ENCODE data around the gene RHBDL1.

RHBDL1 gene

DNA sequence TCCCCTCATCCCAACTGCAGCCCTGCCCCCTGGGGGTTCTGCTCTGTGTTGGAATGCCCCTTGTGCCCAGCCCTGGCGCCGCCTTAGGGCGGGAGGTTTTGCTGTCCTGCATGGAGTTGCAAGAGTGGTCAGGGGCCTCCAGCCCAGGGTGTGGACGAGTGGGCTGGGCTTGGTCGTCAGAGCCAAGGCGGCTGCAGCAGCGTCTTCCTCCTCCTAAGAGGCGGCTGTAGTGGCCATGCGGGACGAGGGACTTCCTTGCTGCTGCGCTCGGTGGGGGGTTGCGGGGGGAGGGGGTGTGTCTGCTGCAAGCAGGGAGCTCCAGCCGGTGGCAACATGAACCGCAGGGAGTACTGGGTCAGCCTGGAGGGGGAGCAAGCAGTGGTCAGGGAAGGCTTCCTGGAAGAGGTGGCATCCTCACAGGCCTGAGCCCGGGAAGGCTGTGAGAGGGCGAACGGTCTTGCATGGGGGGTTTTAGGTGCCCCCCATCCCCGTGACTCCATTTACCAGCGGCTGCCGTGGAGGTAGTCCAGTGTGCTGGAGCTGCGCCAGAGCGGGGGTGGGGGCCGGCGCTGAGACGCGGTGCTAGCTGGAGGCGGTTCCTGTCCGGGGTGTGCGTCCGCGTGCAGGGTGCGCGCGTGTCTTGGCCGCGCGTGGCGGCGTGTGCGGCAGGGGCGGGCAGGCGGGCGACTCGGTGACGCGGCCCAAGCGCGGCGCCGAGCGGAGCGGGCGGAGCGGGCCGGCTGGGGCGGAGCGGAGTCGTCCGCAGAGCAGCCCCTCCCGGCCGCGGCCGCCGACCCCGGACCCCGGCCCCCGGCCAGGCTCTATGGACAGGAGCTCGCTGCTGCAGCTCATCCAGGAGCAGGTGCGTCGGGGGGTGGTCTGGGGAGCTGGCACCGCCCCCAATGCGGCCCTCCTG, at the start of gene RHBDL1:
RHBDL1 (plus strand) TSS at position 704 of the 916 bp plus-strand sequence; CDS start at position 824, 120 bp downstream.
- DNase-seq (ENCODE audit: low read depth): no peak

DNA sequence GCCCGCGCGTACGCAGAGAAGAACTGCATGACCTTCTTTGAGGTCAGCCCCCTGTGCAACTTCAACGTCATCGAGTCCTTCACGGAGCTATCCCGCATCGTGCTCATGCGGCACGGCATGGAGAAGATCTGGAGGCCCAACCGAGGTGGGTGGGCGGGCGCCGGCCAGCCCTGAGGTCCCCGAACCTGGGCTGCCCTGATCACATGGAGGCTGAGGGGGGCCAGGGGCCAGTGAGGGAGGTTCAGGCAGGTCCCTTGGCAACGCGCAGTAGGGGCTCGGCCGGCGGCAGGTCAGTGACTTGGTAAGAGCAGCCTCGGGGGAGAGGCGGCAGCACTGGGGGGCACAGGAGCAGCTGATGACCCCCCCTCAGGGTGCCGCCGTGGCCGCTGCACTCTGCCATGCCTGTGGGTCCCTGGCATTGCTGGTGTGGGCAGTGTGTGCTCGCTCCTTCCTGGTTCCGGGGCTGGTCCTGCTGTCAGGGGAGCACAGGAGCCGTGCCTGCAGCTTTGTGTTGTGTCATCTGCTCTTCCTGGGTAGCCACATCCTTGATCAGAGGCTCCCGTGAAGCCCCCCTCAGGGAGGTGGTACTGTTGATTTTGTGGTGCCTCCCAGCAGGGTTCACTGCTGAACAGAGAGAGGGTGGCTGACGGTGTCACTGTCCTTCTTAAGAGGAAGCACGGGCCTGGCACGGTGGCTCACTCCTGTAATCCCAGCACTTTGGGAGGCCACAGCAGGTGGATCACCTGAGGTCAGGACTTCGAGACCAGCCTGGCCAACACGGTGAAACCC, 49.3 kb upstream of the RHBDL1 start:
- no peak for DNase-seq (ENCODE audit: low read depth)

DNA sequence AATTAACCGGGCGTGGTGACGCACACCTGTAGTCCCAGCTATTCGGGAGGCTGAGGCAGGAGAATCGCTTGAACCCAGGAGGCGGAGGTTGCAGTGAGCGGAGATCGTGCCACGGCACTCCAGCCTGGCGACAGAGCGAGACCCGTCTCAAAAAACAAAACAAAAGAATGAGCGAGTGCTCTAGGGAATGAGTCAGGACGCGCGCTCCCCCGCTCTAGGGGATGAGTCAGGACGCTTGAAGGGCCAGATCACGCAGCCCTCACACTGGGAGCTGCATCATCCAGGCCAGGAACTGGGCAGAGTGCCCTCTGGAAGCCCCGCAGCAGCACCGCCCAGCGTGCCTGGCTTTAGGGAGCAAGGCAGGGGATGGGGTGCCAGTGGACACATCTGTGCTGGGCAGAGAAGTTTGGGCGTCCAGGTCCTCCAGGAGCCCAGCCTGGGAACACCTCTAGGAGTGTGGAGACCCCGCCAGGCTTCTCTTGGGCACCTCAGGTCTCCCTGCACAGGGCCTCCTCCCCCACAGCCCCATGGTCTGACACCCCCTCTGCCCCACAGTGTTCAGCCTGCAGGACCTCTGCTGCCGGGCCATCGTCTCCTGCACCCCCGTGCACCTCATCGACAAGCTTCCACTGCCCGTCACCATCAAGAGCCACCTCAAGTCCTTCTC, 48.6 kb upstream of the RHBDL1 start:
- DNase-seq (ENCODE audit: low read depth): peak; percentile 68

DNA sequence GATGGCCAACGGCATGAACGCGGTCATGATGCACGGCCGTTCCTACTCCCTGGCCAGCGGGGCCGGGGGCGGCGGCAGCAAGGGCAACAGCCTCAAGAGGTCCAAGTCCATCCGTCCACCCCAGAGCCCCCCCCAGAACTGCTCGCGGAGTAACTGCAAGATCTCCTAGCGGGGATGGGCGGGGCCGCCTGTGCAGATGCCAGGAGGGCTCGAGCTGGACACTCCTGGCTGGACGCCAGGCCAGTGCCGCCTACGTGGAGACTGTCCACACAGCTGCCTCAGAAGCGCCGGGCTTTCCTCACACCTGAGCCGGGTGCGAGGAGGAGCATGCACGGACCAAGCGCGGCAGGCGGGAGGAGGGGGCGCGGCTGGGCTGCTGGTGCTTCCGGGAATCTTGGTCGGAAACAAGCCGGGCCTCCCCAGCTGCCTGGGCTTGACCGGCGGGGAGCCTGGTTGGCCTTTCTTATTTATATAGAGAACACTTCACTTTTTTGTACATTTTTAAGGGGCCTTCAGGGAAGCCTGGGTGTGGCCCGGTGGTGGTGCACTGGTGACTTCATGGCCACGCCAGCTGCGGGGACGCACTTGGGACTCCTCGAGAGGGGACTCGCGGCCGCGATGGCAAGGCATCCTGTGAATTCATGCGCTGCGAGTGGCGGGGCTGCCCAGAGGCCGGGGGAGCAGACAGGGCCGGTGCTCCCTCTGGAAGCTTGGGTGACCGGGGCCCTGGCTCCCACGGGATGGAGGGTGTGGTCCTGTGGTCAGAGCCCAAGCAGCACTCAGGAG, 47.8 kb upstream of the RHBDL1 start:
- no peak for DNase-seq (ENCODE audit: low read depth)

DNA sequence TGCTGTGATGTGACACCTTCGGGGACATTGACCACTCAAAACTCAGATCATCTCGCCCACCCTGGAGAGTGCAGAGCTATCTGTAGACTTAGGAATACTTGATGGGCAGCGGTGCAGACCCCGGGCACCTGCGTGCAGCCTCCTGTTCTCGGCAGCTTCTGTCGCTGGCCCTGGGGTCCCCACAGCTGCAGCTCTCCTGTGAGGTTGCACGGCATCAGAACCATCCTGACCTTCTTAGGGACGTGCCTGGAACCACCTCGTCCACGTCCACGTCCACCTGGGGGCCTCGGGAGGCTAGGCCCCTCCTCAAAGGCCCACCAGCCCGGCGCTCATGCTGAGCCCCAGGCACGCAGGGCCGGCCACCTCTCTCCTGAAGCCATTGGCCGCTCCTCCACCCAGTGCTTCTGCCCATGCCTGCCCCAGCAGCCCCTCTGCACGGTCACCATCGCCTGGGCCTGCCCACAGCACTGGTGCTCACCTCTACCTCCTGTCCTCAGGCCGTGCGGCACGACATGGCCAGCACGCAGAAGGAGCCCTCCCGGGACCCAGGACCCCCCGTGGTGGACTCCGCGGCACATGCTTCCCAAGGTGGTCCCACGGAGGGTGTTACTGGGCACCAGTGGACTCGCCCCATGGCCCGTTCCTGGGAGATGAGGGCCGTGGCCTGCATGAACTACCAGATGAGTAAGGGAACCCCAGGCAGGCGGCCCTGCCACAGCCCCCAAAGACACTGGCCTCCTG, 47.0 kb upstream of the RHBDL1 start:
- no peak for DNase-seq (ENCODE audit: low read depth)

DNA sequence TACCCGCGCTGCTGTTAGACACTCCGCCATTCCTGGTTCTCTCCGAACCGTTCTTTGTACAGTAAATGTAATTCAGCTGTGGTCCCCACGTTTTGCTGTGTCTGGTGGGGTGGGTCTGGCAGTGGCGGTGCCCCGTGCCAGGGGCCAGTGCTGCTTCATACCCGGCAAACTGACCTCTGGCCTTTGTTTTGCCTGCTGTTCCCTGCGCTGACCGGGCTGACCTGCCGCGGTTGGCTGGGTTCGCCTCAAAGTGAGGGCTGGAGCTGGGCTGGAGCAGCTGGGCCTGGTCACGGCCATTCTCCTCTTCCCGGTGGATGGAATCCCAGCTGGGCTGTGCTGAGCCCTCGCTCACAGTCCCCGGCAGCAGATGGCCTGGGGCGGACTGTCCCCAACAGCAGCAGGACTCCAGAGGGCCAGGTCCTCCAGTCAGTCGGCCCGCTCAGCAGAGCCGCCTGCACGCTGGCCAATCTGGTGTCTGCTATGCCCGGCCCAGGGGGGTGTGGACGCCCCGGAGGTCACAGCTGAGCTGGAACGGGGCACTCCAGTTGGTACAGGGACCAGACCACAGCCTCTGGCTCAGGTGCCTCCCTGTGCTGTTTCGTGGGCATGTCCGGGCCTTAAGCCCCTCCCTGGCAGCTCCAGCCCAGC, 46.2 kb upstream of the RHBDL1 start:
- no peak for DNase-seq (ENCODE audit: low read depth)

DNA sequence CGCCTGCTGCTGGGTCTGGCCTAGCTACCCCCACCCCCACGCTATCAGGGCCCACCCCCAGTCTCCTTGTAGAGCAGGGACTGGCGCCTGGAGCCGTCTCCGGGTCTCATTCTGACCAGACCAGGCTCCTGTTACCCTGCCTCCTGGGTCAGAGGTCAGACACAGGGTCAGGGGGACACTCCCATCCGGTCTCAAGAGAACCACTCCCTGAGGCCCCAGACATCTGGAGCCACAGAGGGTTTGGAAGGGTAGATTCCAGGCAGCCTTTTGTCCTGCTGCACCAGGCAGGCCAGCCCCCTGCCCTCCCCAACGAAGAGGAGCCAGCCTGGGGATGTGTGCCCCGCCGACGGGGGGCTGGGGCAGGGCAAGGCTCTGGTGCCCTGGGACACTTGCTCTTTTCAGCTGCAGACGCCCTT, 45.6 kb upstream of the RHBDL1 start:
- DNase-seq (ENCODE audit: low read depth): no peak

DNA sequence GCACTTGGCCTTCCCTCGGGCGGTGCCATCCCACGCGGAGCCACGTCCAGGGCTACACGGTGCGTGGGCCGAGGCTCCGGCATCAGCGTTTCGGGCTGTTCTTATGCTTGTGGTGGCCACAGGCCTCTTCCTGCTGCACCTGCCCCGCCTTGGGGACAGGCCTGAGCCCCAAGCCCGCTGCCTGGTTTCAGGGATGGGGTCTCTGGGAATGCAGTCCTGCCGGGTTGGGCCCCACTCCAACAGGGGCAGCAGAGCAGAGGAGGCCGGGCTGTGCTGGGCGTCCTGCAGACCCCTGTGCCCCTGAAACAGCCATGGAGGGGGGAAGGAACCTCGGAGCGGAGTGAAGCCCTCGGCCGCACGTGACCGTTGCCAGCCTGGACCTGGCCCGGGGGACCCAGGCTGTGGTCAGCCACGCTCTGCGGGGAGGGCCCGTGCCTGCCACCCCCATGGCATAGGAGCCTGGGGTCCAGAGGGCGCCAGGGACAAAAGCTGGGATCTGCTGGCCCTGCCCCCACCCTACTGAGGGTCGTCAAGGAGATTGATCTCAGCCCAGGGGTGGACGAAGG, 45.1 kb upstream of the RHBDL1 start:
- no peak for DNase-seq (ENCODE audit: low read depth)

DNA sequence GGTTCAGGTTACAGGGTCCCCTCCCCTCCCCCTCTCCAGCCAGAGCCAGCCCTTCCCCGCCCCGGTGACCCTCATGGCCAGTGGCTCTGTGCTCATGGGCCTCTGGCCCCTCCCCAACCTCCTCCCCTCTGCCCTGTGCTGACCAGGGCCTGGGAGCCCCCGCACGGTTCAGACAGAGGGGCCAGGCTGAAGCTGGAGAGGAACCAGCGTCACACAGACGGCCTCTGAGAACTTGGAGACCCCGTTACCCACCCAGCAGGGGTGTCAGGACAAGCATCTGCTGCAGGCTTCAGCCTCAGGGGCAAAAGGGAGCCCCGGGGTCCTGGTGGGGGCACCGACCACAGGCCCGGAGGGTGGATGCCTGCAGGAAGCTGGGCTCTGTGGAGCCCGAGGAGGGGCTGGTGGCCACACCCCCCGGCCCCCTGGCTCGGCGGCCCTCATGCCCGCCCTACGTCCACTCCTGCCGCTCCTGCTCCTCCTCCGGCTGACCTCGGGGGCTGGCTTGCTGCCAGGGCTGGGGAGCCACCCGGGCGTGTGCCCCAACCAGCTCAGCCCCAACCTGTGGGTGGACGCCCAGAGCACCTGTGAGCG, 44.6 kb upstream of the RHBDL1 start, which contains the start of gene WFIKKN1:
WFIKKN1 (plus strand) TSS at position 171 of the 591 bp plus-strand sequence; CDS start at position 440, 269 bp downstream.
- no peak for DNase-seq (ENCODE audit: low read depth)

DNA sequence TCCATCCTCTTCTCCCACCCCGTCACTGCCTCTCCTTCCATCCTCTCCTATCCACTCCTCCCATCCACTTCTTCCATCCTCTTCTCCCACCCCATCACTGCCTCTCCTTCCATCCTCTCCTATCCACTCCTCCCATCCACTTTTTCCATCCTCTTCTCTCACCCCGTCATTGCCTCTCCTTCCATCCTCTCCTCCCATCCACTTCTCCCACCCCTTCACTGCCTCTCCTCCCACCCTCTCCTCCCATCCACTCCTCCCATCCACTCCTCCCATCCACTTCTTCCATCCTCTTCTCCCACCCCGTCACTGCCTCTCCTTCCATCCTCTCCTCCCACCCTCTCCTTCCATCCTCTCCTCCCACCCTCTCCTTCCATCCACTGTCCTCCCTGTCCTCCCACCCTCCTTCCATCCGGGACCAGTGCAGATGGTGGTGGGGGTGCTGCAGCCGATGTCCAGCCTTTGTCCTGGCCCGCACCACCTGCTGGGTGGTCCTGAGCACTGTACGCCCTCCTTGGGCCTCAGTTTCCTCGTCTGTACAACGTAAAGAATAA, 43.6 kb upstream of the RHBDL1 start:
- DNase-seq (ENCODE audit: low read depth): no peak

DNA sequence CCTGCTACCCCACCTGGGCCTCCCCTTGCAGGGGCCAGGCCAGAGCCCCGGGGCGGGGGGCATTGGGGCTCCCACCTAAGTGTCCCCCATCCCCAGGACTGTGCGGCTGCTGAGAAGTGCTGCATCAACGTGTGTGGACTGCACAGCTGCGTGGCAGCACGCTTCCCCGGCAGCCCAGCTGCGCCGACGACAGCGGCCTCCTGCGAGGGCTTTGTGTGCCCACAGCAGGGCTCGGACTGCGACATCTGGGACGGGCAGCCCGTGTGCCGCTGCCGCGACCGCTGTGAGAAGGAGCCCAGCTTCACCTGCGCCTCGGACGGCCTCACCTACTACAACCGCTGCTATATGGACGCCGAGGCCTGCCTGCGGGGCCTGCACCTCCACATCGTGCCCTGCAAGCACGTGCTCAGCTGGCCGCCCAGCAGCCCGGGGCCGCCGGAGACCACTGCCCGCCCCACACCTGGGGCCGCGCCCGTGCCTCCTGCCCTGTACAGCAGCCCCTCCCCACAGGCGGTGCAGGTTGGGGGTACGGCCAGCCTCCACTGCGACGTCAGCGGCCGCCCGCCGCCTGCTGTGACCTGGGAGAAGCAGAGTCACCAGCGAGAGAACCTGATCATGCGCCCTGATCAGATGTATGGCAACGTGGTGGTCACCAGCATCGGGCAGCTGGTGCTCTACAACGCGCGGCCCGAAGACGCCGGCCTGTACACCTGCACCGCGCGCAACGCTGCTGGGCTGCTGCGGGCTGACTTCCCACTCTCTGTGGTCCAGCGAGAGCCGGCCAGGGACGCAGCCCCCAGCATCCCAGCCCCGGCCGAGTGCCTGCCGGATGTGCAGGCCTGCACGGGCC, 42.8 kb upstream of the RHBDL1 start:
- DNase-seq (ENCODE audit: low read depth): no peak

DNA sequence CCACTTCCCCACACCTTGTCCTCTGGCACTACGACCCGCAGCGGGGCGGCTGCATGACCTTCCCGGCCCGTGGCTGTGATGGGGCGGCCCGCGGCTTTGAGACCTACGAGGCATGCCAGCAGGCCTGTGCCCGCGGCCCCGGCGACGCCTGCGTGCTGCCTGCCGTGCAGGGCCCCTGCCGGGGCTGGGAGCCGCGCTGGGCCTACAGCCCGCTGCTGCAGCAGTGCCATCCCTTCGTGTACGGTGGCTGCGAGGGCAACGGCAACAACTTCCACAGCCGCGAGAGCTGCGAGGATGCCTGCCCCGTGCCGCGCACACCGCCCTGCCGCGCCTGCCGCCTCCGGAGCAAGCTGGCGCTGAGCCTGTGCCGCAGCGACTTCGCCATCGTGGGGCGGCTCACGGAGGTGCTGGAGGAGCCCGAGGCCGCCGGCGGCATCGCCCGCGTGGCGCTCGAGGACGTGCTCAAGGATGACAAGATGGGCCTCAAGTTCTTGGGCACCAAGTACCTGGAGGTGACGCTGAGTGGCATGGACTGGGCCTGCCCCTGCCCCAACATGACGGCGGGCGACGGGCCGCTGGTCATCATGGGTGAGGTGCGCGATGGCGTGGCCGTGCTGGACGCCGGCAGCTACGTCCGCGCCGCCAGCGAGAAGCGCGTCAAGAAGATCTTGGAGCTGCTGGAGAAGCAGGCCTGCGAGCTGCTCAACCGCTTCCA, 42.0 kb upstream of the RHBDL1 start:
- DNase-seq (ENCODE audit: low read depth): no peak

DNA sequence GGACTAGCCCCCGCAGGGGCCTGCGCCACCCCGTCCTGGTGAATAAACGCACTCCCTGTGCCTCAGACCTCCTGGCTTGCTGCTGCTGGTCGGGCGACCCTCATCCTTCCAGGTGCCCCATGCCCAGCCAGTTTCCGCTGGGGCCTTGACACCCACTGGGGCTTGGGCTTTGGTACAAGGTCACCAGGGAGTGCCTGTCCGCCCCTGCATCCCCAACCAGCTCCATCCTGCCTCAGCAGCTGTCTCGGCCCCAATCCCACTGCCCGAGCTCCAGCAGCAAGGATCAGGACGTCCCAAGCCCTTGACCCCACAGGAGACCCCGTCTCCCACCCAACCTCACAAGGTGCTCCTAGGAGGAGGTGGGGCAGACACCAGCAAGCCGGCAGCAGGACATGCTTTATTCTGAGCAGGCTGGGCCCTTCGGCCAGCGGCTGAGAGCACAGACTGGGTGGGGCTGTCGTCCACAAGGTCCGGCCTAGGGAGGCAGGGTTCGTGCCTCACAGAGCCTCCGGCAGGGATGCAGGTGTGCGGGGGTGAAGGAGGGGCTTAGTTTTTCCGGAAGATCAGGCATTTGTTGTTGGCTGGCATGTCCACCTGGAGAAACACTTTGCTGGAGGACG, 41.3 kb upstream of the RHBDL1 start:
- DNase-seq (ENCODE audit: low read depth): no peak

DNA sequence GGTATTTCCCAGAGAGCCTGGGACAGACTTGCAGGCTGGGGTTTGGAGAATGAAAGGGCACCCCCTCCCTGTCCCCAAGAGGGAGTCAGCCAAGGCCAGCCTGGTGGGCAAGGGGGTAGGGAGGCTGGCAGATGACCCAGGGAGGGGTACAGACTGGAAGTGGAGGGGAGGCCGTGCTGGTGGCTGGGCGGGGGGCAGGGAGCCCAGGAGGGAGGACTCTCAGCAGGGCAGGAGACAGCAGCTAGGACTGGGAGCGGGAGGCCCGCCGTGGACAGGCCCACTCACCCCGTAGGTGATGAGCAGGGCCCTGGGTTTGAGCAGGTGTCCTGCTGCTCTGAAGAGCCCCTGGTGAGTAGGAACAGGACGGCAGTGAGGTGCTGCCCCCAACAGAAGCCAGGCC, 40.5 kb upstream of the RHBDL1 start:
- DNase-seq (ENCODE audit: low read depth): no peak

DNA sequence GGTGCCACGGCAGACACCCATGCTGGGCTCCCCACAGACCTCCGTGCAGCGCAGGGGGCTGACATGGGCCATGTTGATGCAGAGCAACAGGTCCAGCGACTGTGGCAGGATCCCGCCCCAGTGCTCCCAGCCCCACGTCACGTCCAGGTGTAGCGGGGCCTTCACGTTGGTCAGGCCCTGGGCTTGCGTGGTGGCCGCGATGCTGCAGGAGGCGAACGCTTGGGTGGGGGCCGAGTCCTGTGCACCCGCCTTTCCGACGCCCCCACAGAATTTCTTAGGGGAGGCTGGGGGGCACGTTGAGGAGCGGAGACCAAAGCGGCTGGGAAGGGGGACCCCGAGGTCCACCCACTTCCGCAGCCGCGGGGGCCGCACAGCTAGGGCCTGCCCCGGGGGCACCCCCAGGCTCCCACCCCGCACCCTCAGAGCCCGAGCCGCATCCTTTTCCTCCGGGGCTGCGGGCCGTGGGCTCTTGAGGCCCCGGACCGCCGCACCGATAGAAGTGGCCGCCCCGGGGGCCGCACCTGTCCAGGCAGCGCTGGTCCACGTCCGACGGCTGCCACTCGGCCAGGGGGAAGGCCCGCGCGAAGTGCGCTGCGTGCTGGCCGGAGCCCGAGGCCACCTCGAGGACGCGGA, 39.8 kb upstream of the RHBDL1 start:
- DNase-seq (ENCODE audit: low read depth): no peak

DNA sequence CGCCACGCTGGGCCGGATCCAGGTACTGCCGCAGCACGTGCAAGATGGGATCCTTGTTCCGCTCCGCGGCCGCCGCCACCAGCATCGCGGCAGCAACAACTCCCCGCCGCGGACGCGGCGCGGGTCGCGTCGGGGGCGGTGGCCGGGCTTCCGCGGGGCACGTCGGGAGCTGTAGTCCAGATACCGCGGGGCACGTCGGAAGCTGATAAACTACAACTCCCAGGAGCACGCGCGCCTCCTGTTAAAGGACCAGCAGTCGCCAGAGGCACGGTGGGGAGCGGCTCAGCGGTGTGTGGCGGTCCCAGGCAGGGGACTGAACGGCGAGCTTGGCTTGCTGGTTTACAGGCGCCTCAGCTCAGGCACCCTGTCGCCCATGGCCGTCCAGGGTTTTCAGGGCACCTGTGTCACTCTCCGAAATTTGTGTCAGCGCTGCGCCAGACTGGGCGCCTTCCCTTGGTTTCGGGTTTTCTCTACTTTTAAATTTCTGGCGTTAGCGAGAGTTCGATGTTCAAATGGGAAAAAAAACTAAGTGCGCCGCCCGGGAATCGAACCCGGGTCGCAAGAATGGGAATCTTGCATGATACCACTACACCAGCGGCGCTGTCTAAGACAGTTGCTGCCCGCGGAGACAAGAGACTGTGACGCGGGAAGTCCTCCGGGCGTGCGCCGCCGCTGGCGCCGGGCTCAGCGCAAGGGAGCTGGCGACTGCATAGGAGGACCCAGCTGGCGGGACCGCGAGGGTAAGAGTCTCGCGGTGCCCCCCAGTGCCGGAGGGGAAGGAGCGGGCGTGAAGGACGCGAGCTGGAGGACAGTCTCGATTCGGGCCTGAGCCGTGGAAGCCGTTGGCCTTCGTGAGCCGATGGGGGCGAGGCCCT, 39.0 kb upstream of the RHBDL1 start, which contains the start of gene METTL26:
METTL26 (minus strand) TSS at position 100 of the 875 bp plus-strand sequence; CDS start at position 85, 15 bp downstream.
- peak; percentile 80 for DNase-seq (ENCODE audit: low read depth)

All from HS-27A (cell line).